ENCODE results near the gene GPLD1. TPM values are rescaled to one million over a fixed set of nuclear protein-coding genes. Genes with fewer than 3 reads are reported as not detected.
A peak's percentile ranks its signal among the peaks of the same experiment; 100 is the strongest.

The GPLD1 gene
- total and polyA plus RNA-seq, 9 of the 15 experiments (the other 6 are each of a cell fraction or from before 2014, with no cell fraction given): 0.11 to 1.3 (median 0.82) TPM

GRCh38 chr6:24394780-24395437, 94.5 kb downstream of the GPLD1 start (continued):
- TF ChIP-seq BHLHE40 (IDR thresholded peaks at IDR 0.05; ENCODE audit: low read length) (0 out of 2 replicates have a peak, but pooled peaks have one; percentile 9), BCL6 (CRISPR knock-in tag; IDR thresholded peaks at IDR 0.05) (no peak), ZNF12 (CRISPR knock-in tag; IDR thresholded peaks at IDR 0.05) (no peak), CEBPB (tag; IDR thresholded peaks at IDR 0.05) (peak; percentile 63)

GRCh38 chr6:24394061-24394779, 95.2 kb downstream of the GPLD1 start:
- CTCF ChIA-PET (ENCODE audit: low intra/inter-chr PET ratio): no interaction called here
- intact Hi-C loops (cut with micrococcal nuclease) (no loop called here), in situ Hi-C loops (cut with MboI) (no loop called here)
- H3K4me3 ChIP-seq: no peak overlapping the region
- 8% methylated on average over 2 of the region's 2 CpGs for WGBS (ENCODE audit: insufficient coverage, low coverage, missing lambda C conversion rate)
- H4K20me1 ChIP-seq (replicated peaks; ENCODE audit: control insufficient read depth, insufficient read depth, low read length): no peaks in the 10 kb centered on the region
- no peaks in the 10 kb centered on the region for H3K79me2 ChIP-seq (ENCODE audit: control insufficient read depth, insufficient read depth, low read length)
- H3K36me3 ChIP-seq (ENCODE audit: control insufficient read depth, insufficient read depth, low read length): no peaks in the 10 kb centered on the region
- no peak overlapping the region for H3K9ac ChIP-seq (ENCODE audit: insufficient read depth in 1 of 2, low read depth in 2 of 2, low read length in 2 of 2)
- H3K4me2 ChIP-seq (ENCODE audit: insufficient read depth, low read length): no peak overlapping the region; the same call in 1 of the 2 replicates
- FAIRE-seq (no peak), DNase-seq (ENCODE audit: extremely low read depth in 1 of 4, low spot score in 3 of 4) (no peak), ATAC-seq (no peak)
- H3K9me3 ChIP-seq (replicated peaks; ENCODE audit: control insufficient read depth, insufficient read depth, low read depth, low read length): peaks cover 8% of the 10 kb centered on the region; the same call in 1 of the 2 replicates
- H3K9me1 ChIP-seq (ENCODE audit: control insufficient read depth, insufficient read depth, low read length): no peaks in the 10 kb centered on the region
- H3K4me1 ChIP-seq (replicated peaks in 1 of 2; ENCODE audit: control insufficient read depth in 2 of 2, insufficient read depth in 2 of 2, low read length in 2 of 2): peaks cover 0 to 2% of the 10 kb centered on the region in 2 experiments; a peak in 2 of 5 replicates
- no peak overlapping the region for H2AFZ ChIP-seq (ENCODE audit: low read depth, low read length)
- POLR2A ChIA-PET: no interaction called here
- no peaks in the 10 kb centered on the region for H3K27me3 ChIP-seq (ENCODE audit: control insufficient read depth in 2 of 2, insufficient read depth in 2 of 2, low read length in 2 of 2)
- BruUV-seq (replicated peaks): no TSS peak
- H3K27ac ChIP-seq (ENCODE audit: extremely low read depth, low read depth, low read length): no peak overlapping the region
- TF ChIP-seq BRD4 (IDR thresholded peaks at IDR 0.05) (no peak), SAFB2 (IDR thresholded peaks at IDR 0.05; ENCODE audit: borderline replicate concordance, low read depth, low read length, severe bottlenecking) (no peak), CHD4 (IDR thresholded peaks at IDR 0.05; ENCODE audit: insufficient read depth, insufficient replicate concordance, low read depth, low read length, poor library complexity, severe bottlenecking) (no peak), UBTF (IDR thresholded peaks at IDR 0.05; ENCODE audit: borderline replicate concordance in 1 of 2, low read depth in 2 of 2, low read length in 2 of 2) (no peak), SRSF1 (IDR thresholded peaks at IDR 0.05; ENCODE audit: low read depth, low read length) (no peak), AFF1 (IDR thresholded peaks at IDR 0.05; ENCODE audit: low read depth in 1 of 2, partially characterized antibody in 2 of 2) (no peak), MYNN (IDR thresholded peaks at IDR 0.05) (no peak), MYNN (CRISPR knock-in tag; IDR thresholded peaks at IDR 0.05) (no peak), MEF2A (IDR thresholded peaks at IDR 0.05; ENCODE audit: control insufficient read depth, low read depth, low read length) (no peak), CSDE1 (IDR thresholded peaks at IDR 0.05) (no peak)
